22Rv1 (cell line): Measurements from ENCODE around the gene ADK.

ENCODE experiments used
- H3K27ac ChIP-seq: fragments of 450-650 bp; 2 replicates; pipeline ENCODE4 v1.5.1; 2017
- ZFX ChIP-seq: fragments of 450-650 bp; IDR thresholded peaks from 2 replicates; pipeline ENCODE4 v1.6.1; 2017; ENCODE audit warnings: antibody characterized with exemption, borderline replicate concordance
- TF ChIP-seq, protein P1 (sequence below): fragments of 450-650 bp; IDR thresholded peaks from 2 replicates; pipeline ENCODE4 v1.5.1; 2017; ENCODE audit warnings: mild to moderate bottlenecking

The ADK gene

DNA sequence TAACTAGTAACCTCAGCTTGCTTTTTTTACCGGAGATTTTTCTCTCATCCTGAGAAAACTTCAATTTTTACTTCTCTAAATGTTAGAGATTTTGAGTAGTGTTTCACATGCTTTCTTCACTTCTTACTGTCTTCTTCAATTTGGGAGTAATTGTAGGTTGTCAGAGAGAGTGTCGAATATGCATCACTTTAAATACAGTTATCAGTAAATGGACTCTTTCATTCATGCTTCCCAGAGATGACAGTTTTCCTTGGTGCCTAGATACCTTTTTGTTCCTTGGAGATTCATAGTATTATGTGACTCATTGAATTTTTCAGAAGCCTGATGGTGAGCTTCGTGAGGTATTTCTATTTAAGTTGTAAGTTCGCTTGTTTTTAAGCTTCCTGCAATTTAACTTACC is 169.7 kb downstream of the ADK start:
- H3K27ac ChIP-seq = no peak overlapping the region
- TF ChIP-seq, protein P1, sequence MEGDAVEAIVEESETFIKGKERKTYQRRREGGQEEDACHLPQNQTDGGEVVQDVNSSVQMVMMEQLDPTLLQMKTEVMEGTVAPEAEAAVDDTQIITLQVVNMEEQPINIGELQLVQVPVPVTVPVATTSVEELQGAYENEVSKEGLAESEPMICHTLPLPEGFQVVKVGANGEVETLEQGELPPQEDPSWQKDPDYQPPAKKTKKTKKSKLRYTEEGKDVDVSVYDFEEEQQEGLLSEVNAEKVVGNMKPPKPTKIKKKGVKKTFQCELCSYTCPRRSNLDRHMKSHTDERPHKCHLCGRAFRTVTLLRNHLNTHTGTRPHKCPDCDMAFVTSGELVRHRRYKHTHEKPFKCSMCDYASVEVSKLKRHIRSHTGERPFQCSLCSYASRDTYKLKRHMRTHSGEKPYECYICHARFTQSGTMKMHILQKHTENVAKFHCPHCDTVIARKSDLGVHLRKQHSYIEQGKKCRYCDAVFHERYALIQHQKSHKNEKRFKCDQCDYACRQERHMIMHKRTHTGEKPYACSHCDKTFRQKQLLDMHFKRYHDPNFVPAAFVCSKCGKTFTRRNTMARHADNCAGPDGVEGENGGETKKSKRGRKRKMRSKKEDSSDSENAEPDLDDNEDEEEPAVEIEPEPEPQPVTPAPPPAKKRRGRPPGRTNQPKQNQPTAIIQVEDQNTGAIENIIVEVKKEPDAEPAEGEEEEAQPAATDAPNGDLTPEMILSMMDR = no peak
- no peak for TF ChIP-seq ZFX

DNA sequence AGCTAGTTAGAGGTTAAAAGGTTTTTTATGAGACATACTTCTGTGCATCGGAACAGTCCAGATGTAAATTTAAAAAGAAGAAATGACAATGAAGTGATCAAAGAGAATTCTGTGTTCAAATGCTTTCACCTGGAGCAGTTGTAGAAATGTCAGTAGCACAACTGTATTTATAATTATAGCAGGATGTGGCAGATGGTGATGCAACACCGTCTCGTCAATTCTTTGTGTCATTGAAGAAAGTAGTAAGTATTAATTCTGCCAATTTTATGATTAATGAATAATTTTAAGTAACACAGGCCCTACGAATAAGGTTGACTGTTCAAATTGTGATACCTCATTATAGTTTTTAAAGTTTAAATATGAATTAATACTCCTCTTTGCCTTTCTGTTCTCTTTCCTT is 171.1 kb downstream of the ADK start:
- TF ChIP-seq, protein P1 = no peak
- TF ChIP-seq ZFX = no peak
- H3K27ac ChIP-seq = no peak overlapping the region

DNA sequence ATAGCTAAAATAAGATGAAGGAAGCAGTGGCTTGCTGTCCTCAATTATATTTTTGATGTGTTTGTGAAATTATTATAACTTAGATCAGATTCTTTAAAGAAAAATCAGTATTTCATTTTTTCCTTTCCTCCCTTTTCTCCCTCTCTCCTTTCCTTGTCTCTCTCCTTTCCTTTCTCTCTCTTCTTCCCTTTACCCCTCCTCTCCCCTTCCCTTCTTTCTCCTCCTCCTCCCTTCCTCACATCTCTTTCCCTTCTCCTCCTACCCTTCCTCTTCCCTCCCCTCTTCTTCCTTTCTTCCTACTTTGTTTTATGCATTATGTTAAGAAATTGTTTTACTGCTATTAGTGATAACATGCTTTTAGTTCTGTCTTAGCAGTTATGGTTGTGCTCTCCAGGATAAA is 171.5 kb downstream of the ADK start:
- TF ChIP-seq ZFX = no peak
- TF ChIP-seq, protein P1 = no peak
- no peak overlapping the region for H3K27ac ChIP-seq

DNA sequence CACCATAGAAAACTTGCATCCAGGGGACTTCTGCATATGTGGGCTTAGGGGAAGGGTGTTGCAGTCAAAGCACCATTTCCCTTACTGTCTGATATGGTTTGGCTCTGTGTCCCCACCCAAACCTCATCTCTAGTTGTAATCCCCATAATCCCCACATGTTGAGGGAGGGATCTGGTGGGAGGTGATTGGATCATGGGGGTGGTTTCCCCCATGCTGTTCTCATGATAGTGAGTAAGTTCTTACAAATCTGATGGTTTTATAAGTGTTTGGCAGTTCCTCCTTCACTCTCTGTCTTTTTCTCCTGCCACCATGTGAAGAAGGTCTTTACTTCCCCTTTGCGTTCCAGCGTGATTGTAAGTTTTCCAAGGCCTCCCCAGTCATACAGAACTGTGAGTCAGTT is 177.4 kb downstream of the ADK start:
- no peak for TF ChIP-seq ZFX
- TF ChIP-seq, protein P1 = no peak
- H3K27ac ChIP-seq = no peak overlapping the region

DNA sequence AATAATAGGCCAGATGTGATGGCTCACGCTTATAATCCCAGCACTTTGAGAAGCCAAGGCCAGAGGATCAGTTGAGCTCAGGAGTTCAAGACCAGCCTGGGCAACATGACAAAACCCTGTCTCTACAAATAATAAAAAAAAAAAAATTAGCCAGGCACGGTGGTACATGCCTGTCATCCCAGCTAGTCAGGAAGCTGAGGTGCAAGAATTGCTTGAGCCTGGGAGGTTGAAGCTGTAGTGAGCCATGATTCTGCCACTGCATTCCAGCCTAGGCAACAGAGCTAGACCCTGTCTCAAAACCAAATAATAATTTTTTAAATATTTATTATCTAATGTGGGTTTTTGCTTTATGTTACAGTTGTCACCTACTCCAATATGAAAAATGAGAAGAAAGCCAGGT is 178.9 kb downstream of the ADK start:
- H3K27ac ChIP-seq = no peak overlapping the region
- TF ChIP-seq ZFX = no peak
- TF ChIP-seq, protein P1 = no peak

DNA sequence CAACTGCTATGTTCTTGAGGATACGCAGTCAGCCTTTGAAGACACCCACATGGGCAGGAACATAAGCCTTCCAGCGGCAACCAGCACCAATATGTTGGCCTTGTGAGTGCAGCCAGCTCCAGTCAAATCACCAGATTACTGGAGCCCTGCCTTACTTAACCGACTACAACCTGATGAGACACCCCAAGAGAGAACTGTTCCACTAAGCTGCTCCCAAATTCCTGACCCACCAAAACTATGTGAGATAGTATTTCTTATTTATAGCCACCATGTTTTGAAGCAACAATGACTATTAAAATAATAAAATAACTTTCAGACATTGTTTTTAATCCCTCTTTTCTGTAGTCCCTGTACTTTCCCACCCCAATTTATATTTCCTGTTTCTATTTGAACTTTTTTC is 179.6 kb downstream of the ADK start:
- TF ChIP-seq, protein P1 = no peak
- no peak for TF ChIP-seq ZFX
- H3K27ac ChIP-seq = no peak overlapping the region

DNA sequence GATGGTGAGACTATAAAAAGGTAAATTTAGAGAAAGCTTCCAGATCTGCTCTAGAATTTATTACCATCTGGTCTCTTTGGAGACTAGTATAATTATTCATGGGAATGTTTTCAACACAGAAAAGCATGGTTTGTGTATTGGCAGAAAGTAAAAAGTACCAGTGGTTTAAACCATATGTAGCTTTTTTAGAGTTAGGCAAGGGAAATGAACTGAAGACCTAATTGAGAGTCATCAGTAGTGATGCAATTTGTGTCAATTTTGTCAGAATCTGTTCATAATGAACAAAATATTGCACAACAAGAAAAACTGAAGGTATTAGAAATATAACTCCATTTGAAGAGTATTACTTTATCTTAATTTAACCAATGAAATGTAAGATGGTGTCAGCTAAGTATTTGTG is 181.4 kb downstream of the ADK start:
- TF ChIP-seq ZFX = no peak
- TF ChIP-seq, protein P1 = no peak
- no peak overlapping the region for H3K27ac ChIP-seq
